Measurements from ENCODE around the gene EXOSC5. TPM values are rescaled to one million over a fixed set of nuclear protein-coding genes. Genes with fewer than 3 reads are reported as not detected.

EXOSC5 gene
- polyA plus RNA-seq, 1 of the 3 experiments (the other 2 are of a cell fraction), result 74.1 TPM

GRCh38 chr19:41424335-41425173 is 27.4 kb upstream of the EXOSC5 start:
- H4K20me1 ChIP-seq (ENCODE audit: insufficient read depth), result no peaks in the 10 kb centered on the region
- H3K4me2 ChIP-seq, result no peak overlapping the region
- peaks cover 3 to 24% of the 10 kb centered on the region in 2 experiments for H3K36me3 ChIP-seq (replicated peaks in 1 of 2; ENCODE audit: control insufficient read depth in 1 of 2, insufficient read depth in 2 of 2, low read length in 1 of 2)
- H3F3A ChIP-seq (replicated peaks; ENCODE audit: insufficient read depth), result no peaks in the 10 kb centered on the region
- H3K27me3 ChIP-seq (ENCODE audit: insufficient read depth), result no peaks in the 10 kb centered on the region
- DNase-seq, result no peak
- H3K4me3 ChIP-seq (ENCODE audit: low read depth in 2 of 2, low read length in 1 of 2), result no peak overlapping the region
- H3K4me1 ChIP-seq (ENCODE audit: control insufficient read depth in 1 of 2, insufficient read depth in 2 of 2, low read depth in 1 of 2, low read length in 1 of 2), result peaks cover 0 to 7% of the 10 kb centered on the region in 2 experiments; a peak in 1 of 4 replicates
- H3K27ac ChIP-seq (ENCODE audit: low read depth in 2 of 2, low read length in 1 of 2), result no peak overlapping the region
- ChIA-PET POLR2A (no interaction called here), CTCF (interaction anchor here (1.4 kb wide), 1 partner anchor 12 kb away, joined by 4 read pairs; no protein-coding TSS in a partner anchor)
- H3K9me2 ChIP-seq, result no peaks in the 10 kb centered on the region
- H3K9me3 ChIP-seq, result no peaks in the 10 kb centered on the region
- no peak for TF ChIP-seq GATA2 (CRISPR knock-in tag; IDR thresholded peaks at IDR 0.05)
- TF ChIP-seq PBX3 (IDR thresholded peaks at IDR 0.05), result no peak
- TF ChIP-seq EZH2phosphoT487 (IDR thresholded peaks at IDR 0.05; ENCODE audit: borderline replicate concordance, low read depth), result no peak
- no peak for TF ChIP-seq MEF2A (IDR thresholded peaks at IDR 0.05; ENCODE audit: borderline replicate concordance, low read depth)
- TF ChIP-seq TCF12 (IDR thresholded peaks at IDR 0.05), result no peak
- TF ChIP-seq FOSL2 (IDR thresholded peaks at IDR 0.05; ENCODE audit: borderline replicate concordance, low read depth), result no peak
- TF ChIP-seq NRF1 (IDR thresholded peaks at IDR 0.05; ENCODE audit: low read depth, low read length), result no peak
- no peak for TF ChIP-seq GABPA (IDR thresholded peaks at IDR 0.05; ENCODE audit: low read depth)
- TF ChIP-seq REST (IDR thresholded peaks at IDR 0.05; ENCODE audit: low read depth, low read length), result no peak
- TF ChIP-seq JUND (IDR thresholded peaks at IDR 0.05), result no peak
- TF ChIP-seq NFIC (IDR thresholded peaks at IDR 0.05; ENCODE audit: borderline replicate concordance), result no peak
- no peak overlapping the region for H2AFZ ChIP-seq (ENCODE audit: low read depth)
- no peak overlapping the region for H3K9ac ChIP-seq
- 92% methylated on average over 18 of the region's 21 CpGs for WGBS (ENCODE audit: low lambda C conversion rate)
- H3K79me2 ChIP-seq (ENCODE audit: insufficient read depth), result no peaks in the 10 kb centered on the region

- WGBS (ENCODE audit: low lambda C conversion rate), result 90% methylated on average over 12 of the region's 12 CpGs
- peaks cover 0 to 2% of the 10 kb centered on the region in 2 experiments; a peak in 1 of 4 replicates for H3K4me1 ChIP-seq (ENCODE audit: control insufficient read depth in 1 of 2, insufficient read depth in 2 of 2, low read depth in 1 of 2, low read length in 1 of 2)
- H3K9ac ChIP-seq, result no peak overlapping the region
- no peaks in the 10 kb centered on the region for H3K9me3 ChIP-seq
- no peaks in the 10 kb centered on the region for H3K9me2 ChIP-seq
- TF ChIP-seq FOXJ3 (CRISPR knock-in tag; IDR thresholded peaks at IDR 0.05) (no peak), SIN3A (IDR thresholded peaks at IDR 0.05; ENCODE audit: borderline replicate concordance, low read depth, low read length) (no peak), TEAD4 (IDR thresholded peaks at IDR 0.05; ENCODE audit: borderline replicate concordance, insufficient read depth) (no peak)
- peaks cover 3 to 28% of the 10 kb centered on the region in 2 experiments for H3K36me3 ChIP-seq (replicated peaks in 1 of 2; ENCODE audit: control insufficient read depth in 1 of 2, insufficient read depth in 2 of 2, low read length in 1 of 2)
- CTCF ChIA-PET, result no interaction called here
- H3K4me2 ChIP-seq, result no peak overlapping the region
- no peaks in the 10 kb centered on the region for H3F3A ChIP-seq (replicated peaks; ENCODE audit: insufficient read depth)
- H3K27ac ChIP-seq (ENCODE audit: low read depth in 2 of 2, low read length in 1 of 2), result no peak overlapping the region
- no peaks in the 10 kb centered on the region for H3K79me2 ChIP-seq (ENCODE audit: insufficient read depth)
- POLR2A ChIA-PET, result no interaction called here
- DNase-seq, result no peak
- no peaks in the 10 kb centered on the region for H4K20me1 ChIP-seq (ENCODE audit: insufficient read depth)
- H3K4me3 ChIP-seq (ENCODE audit: low read depth in 2 of 2, low read length in 1 of 2), result no peak overlapping the region
- no peak overlapping the region for H2AFZ ChIP-seq (ENCODE audit: low read depth)
- no peaks in the 10 kb centered on the region for H3K27me3 ChIP-seq (ENCODE audit: insufficient read depth)
Measured at GRCh38 chr19:41422955-41423354, 25.8 kb upstream of the EXOSC5 start.

Data from SK-N-SH (cell line).